ENCODE measurements around the gene SPPL2B. TPM values are rescaled to one million over a fixed set of nuclear protein-coding genes. Genes with fewer than 3 reads are reported as not detected.
A peak's percentile ranks its signal among the peaks of the same experiment; 100 is the strongest.
"Not testable (repeated sequence)": the region's sequence is repeated elsewhere in the genome, so short reads cannot be mapped to it uniquely, and the experiment has no call there.

Gene SPPL2B
- total RNA-seq, 1 donor from 2014 or later: 48.0 TPM

- ATAC-seq: peak; percentile 77
- intact Hi-C loops (cut with DNase I): no loop called here
- no peak for DNase-seq (ENCODE audit: low spot score)
Observed at GRCh38 chr19:2391118-2391725, 62.7 kb downstream of the SPPL2B start.

GRCh38 chr19:2392366-2392765 is 63.9 kb downstream of the SPPL2B start:
- no peak for ATAC-seq
- intact Hi-C loops (cut with DNase I): no loop called here

GRCh38 chr19:2392899-2393298 is 64.4 kb downstream of the SPPL2B start:
- DNase-seq (ENCODE audit: low spot score); intact Hi-C loops (cut with DNase I): not testable (repeated sequence)

More at GRCh38 chr19:2392366-2392765, 63.9 kb downstream of the SPPL2B start:
- DNase-seq (ENCODE audit: low spot score): no peak

GRCh38 chr19:2394054-2394441 is 65.6 kb downstream of the SPPL2B start:
- DNase-seq (ENCODE audit: low spot score) (no peak), ATAC-seq (no peak)
- intact Hi-C loops (cut with DNase I): no loop called here

More at GRCh38 chr19:2392899-2393298, 64.4 kb downstream of the SPPL2B start:
- not testable (repeated sequence) for ATAC-seq

- intact Hi-C loops (cut with DNase I): no loop called here
- no peak for DNase-seq (ENCODE audit: low spot score)
- ATAC-seq: no peak
Observed at GRCh38 chr19:2394442-2395292, 66.2 kb downstream of the SPPL2B start.

GRCh38 chr19:2395293-2395829 is 66.9 kb downstream of the SPPL2B start:
- intact Hi-C loops (cut with DNase I); DNase-seq (ENCODE audit: low spot score); ATAC-seq: not testable (repeated sequence)

GRCh38 chr19:2397173-2397572 is 68.7 kb downstream of the SPPL2B start:
- ATAC-seq; DNase-seq (ENCODE audit: low spot score); intact Hi-C loops (cut with DNase I): not testable (repeated sequence)

GRCh38 chr19:2398735-2399305 is 70.3 kb downstream of the SPPL2B start:
- intact Hi-C loops (cut with DNase I): no loop called here
- no peak for DNase-seq (ENCODE audit: low spot score)
- ATAC-seq: no peak

- no peak for DNase-seq (ENCODE audit: low spot score)
- ATAC-seq: no peak
- intact Hi-C loops (cut with DNase I): no loop called here
Observed at GRCh38 chr19:2399582-2399981, 71.1 kb downstream of the SPPL2B start.

Other genes starting within 250 kb of the SPPL2B start
- 54.0 TPM for gene MOB3A, start 232.4 kb upstream of the SPPL2B start, total RNA-seq
- gene IZUMO4, start 231.8 kb upstream of the SPPL2B start, total RNA-seq: 37.8 TPM
- gene AP3D1, start 177.1 kb upstream of the SPPL2B start, total RNA-seq: 81.4 TPM
- gene DOT1L, start 164.8 kb upstream of the SPPL2B start, total RNA-seq: 26.3 TPM
- 34.2 TPM for gene PLEKHJ1, start 92.4 kb upstream of the SPPL2B start, total RNA-seq
- gene SF3A2, start 91.9 kb upstream of the SPPL2B start, total RNA-seq: 65.0 TPM
- 1.3 TPM for gene AMH, start 79.4 kb upstream of the SPPL2B start, total RNA-seq
- not detected for gene JSRP1, start 72.3 kb upstream of the SPPL2B start, total RNA-seq
- gene PEAK3, start 46.5 kb upstream of the SPPL2B start, total RNA-seq: 0.71 TPM
- gene LINGO3, start 20.5 kb upstream of the SPPL2B start, total RNA-seq: not detected
- gene LSM7, start 98 bp upstream of the SPPL2B start, total RNA-seq: 46.9 TPM
- gene TMPRSS9, start 31.6 kb downstream of the SPPL2B start, total RNA-seq: not detected
- gene TIMM13, start 98.9 kb downstream of the SPPL2B start, total RNA-seq: 37.3 TPM
- gene LMNB2, start 128.3 kb downstream of the SPPL2B start, total RNA-seq: 16.3 TPM
- 136 TPM for gene GADD45B, start 147.4 kb downstream of the SPPL2B start, total RNA-seq